ENCODE data around the gene MAN1C1.
"Not testable (repeated sequence)": the region's sequence is repeated elsewhere in the genome, so short reads cannot be mapped to it uniquely, and the experiment has no call there.

MAN1C1 gene

GRCh38 chr1:25634066-25634465, 17.5 kb downstream of the MAN1C1 start:
- Histone ChIP-seq H3K36me3 (ENCODE audit: insufficient read depth) (peaks cover 8% of the 10 kb centered on the region; the same call in 1 of the 2 replicates), H3K4me2 (no peak overlapping the region), H3K4me1 (ENCODE audit: low read depth, poor library complexity, severe bottlenecking) (peaks cover 48% of the 10 kb centered on the region), H2AFZ (ENCODE audit: low read depth) (no peak overlapping the region), H4K20me1 (ENCODE audit: insufficient read depth) (no peaks in the 10 kb centered on the region), H3K27me3 (ENCODE audit: insufficient read depth, low read depth) (no peaks in the 10 kb centered on the region), H3K9ac (no peak overlapping the region), H3K4me3 (IDR thresholded peaks at IDR 0.05; ENCODE audit: insufficient read depth, low read depth, low read length) (no peak overlapping the region), H3K79me2 (ENCODE audit: insufficient read depth, low read depth) (peaks cover 71% of the 10 kb centered on the region; the same call in 1 of the 2 replicates), H3K27ac (no peak overlapping the region)
- no peak for TF ChIP-seq CTCF (conservative IDR thresholded peaks at IDR 0.05; ENCODE audit: low read depth, low read length)

GRCh38 chr1:25634896-25635295, 18.3 kb downstream of the MAN1C1 start:
- Histone ChIP-seq H3K4me3 (IDR thresholded peaks at IDR 0.05; ENCODE audit: insufficient read depth, low read depth, low read length) (no peak overlapping the region), H3K27me3 (ENCODE audit: insufficient read depth, low read depth) (no peaks in the 10 kb centered on the region), H4K20me1 (ENCODE audit: insufficient read depth) (no peaks in the 10 kb centered on the region), H3K36me3 (ENCODE audit: insufficient read depth) (peaks cover 8% of the 10 kb centered on the region; the same call in 1 of the 2 replicates), H3K4me1 (ENCODE audit: low read depth, poor library complexity, severe bottlenecking) (peaks cover 44% of the 10 kb centered on the region), H3K9ac (no peak overlapping the region), H3K4me2 (no peak overlapping the region), H3K27ac (no peak overlapping the region), H2AFZ (ENCODE audit: low read depth) (no peak overlapping the region), H3K79me2 (ENCODE audit: insufficient read depth, low read depth) (peaks cover 68% of the 10 kb centered on the region; the same call in 1 of the 2 replicates)
- no peak for TF ChIP-seq CTCF (conservative IDR thresholded peaks at IDR 0.05; ENCODE audit: low read depth, low read length)

GRCh38 chr1:25636141-25636540, 19.6 kb downstream of the MAN1C1 start:
- H3K27ac ChIP-seq; H3K36me3 ChIP-seq (ENCODE audit: insufficient read depth); H3K4me3 ChIP-seq (IDR thresholded peaks at IDR 0.05; ENCODE audit: insufficient read depth, low read depth, low read length); H3K27me3 ChIP-seq (ENCODE audit: insufficient read depth, low read depth); H3K9ac ChIP-seq; H4K20me1 ChIP-seq (ENCODE audit: insufficient read depth); H2AFZ ChIP-seq (ENCODE audit: low read depth); H3K4me2 ChIP-seq: not testable (repeated sequence)
- H3K4me1 ChIP-seq (ENCODE audit: low read depth, poor library complexity, severe bottlenecking), result peaks cover 44% of the 10 kb centered on the region
- H3K79me2 ChIP-seq (ENCODE audit: insufficient read depth, low read depth), result peaks cover 57% of the 10 kb centered on the region; the same call in 1 of the 2 replicates

GRCh38 chr1:25640646-25641328, 24.2 kb downstream of the MAN1C1 start:
- peak overlapping the region; percentile 74; the same call in 1 of the 2 replicates for H3K4me2 ChIP-seq
- no peak overlapping the region; the same call in 1 of the 2 replicates for H3K27ac ChIP-seq
- no peak for TF ChIP-seq CTCF (conservative IDR thresholded peaks at IDR 0.05; ENCODE audit: low read depth, low read length)
- peaks cover 49% of the 10 kb centered on the region for H3K4me1 ChIP-seq (ENCODE audit: low read depth, poor library complexity, severe bottlenecking)
- peaks cover 26% of the 10 kb centered on the region for H3K79me2 ChIP-seq (ENCODE audit: insufficient read depth, low read depth)
- no peaks in the 10 kb centered on the region for H3K27me3 ChIP-seq (ENCODE audit: insufficient read depth, low read depth)
- peaks cover 8% of the 10 kb centered on the region; the same call in 1 of the 2 replicates for H3K36me3 ChIP-seq (ENCODE audit: insufficient read depth)
- H3K4me3 ChIP-seq (IDR thresholded peaks at IDR 0.05; ENCODE audit: insufficient read depth, low read depth, low read length), result no peak overlapping the region
- H2AFZ ChIP-seq (ENCODE audit: low read depth), result no peak overlapping the region
- H3K9ac ChIP-seq, result no peak overlapping the region; the same call in 1 of the 2 replicates
- no peaks in the 10 kb centered on the region for H4K20me1 ChIP-seq (ENCODE audit: insufficient read depth)

GRCh38 chr1:25641329-25641725, 24.7 kb downstream of the MAN1C1 start:
- Histone ChIP-seq H3K9ac (peak overlapping the region; percentile 6; the same call in 1 of the 2 replicates), H3K27me3 (ENCODE audit: insufficient read depth, low read depth) (no peaks in the 10 kb centered on the region)
- TF ChIP-seq CTCF (conservative IDR thresholded peaks at IDR 0.05; ENCODE audit: low read depth, low read length), result no peak

More at GRCh38 chr1:25641329-25641725, 24.7 kb downstream of the MAN1C1 start:
- Histone ChIP-seq H4K20me1 (ENCODE audit: insufficient read depth) (no peaks in the 10 kb centered on the region), H3K36me3 (ENCODE audit: insufficient read depth) (peaks cover 8% of the 10 kb centered on the region; the same call in 1 of the 2 replicates), H3K79me2 (ENCODE audit: insufficient read depth, low read depth) (peaks cover 26% of the 10 kb centered on the region), H3K27ac (peak overlapping the region; percentile 68), H3K4me3 (IDR thresholded peaks at IDR 0.05; ENCODE audit: insufficient read depth, low read depth, low read length) (no peak overlapping the region), H3K4me2 (peak overlapping the region; percentile 74), H2AFZ (ENCODE audit: low read depth) (no peak overlapping the region), H3K4me1 (ENCODE audit: low read depth, poor library complexity, severe bottlenecking) (peaks cover 49% of the 10 kb centered on the region)
